Adrenal gland (tissue), 12 donors: Measurements from ENCODE around the gene MAP3K8. TPM values are rescaled to one million over a fixed set of nuclear protein-coding genes. Genes with fewer than 3 reads are reported as not detected.

ENCODE experiments used
- DNase-seq, 7 donors: peaks; one replicate each; pipeline ENCODE4 v3.0.0-alpha.2; 2019 to 2020
- H3K27ac ChIP-seq, 5 donors: fragments of 200-600 bp; sonication (generic) in 4 of 5; 1 replicate in 3 of 5; 2 replicates in 2 of 5; pipeline versions ENCODE4 v1.5.1 to v1.8.0; 2016 to 2020; ENCODE audit warnings: mild to moderate bottlenecking in 1 of 5
- H3K27me3 ChIP-seq: fragments of 200-600 bp; 2 replicates; pipeline ENCODE4 v1.8.0; 2021
- H3K36me3 ChIP-seq, 2 donors: fragments of 200-600 bp; replicated peaks in 1 of 2; 1 replicate in 1 of 2; 2 replicates in 1 of 2; pipeline versions ENCODE4 v1.5.1 to v1.8.0; 2018 to 2022
- H3K4me1 ChIP-seq, 2 donors: fragments of 200-600 bp; replicated peaks in 1 of 2; 1 replicate in 1 of 2; 2 replicates in 1 of 2; pipeline versions ENCODE4 v1.5.1 to v1.8.0; 2018 to 2021
- H3K4me3 ChIP-seq, 4 donors: fragments of 200-600 bp; sonication (generic) in 3 of 4; one replicate each; pipeline ENCODE4 v1.5.1; 2016 to 2018
- H3K9me3 ChIP-seq, 3 donors: fragments of 200-600 bp; sonication (generic) in 1 of 3; replicated peaks in 1 of 3; 1 replicate in 2 of 3; 2 replicates in 1 of 3; pipeline versions ENCODE4 v1.5.1 to v1.8.0; 2016 to 2021
- CTCF ChIP-seq, 6 experiments: fragments of 450-650 bp in 4 of 6; fragments of 200-600 bp in 2 of 6; sonication (generic) in 1 of 6; IDR thresholded peaks; 1 replicate in 5 of 6; 2 replicates in 1 of 6; pipeline versions ENCODE4 v1.5.1 to v1.8.0; 2016 to 2021; ENCODE audit warnings: antibody characterized with exemption in 6 of 6, mild to moderate bottlenecking in 2 of 6, moderate library complexity in 1 of 6
- POLR2A ChIP-seq, 2 donors: fragments of 450-650 bp; IDR thresholded peaks; one replicate each; pipeline ENCODE4 v1.6.1; 2017; ENCODE audit warnings: antibody characterized with exemption in 2 of 2, mild to moderate bottlenecking in 2 of 2, moderate library complexity in 1 of 2
- WGBS, 4 donors: extraction: QIAGEN DNeasy Blood & Tissue Kit in 2 of 4; methylation state at CpG; one replicate each; pipeline versions ENCODE4 v1.1.5 to v1.1.7; 2013 to 2017; 5-methylcytosine and 5-hydroxymethylcytosine counted together
- intact Hi-C, 2 donors: fragments of 100-400 bp; cut with DNase I; formaldehyde crosslinking; loops; one replicate each; pipeline versions ENCODE4 v1.14.1 to v1.15.0; 2022 to 2023
- polyA plus RNA-seq, 3 donors: library from polyadenylated mRNA; stranded (reverse); fragments of 200-250 nt in 2 of 3; fragments of 350-450 nt in 1 of 3; fragmentation: Illumina TruSeq in 1 of 3; extraction: RNeasy Lipid Tissue Mini Kit (QIAGEN cat#74804) in 1 of 3; gene quantifications; one replicate each; pipeline ENCODE4 v1.2.3, GENCODE V29; 2013 to 2014
- total RNA-seq, 9 donors: library from RNA; depleted of rRNA in 4 of 9; stranded (reverse); fragments of >200 nt in 4 of 9; fragments of 120-200 nt in 1 of 9; fragmentation: NEBNext Ultra II Directional in 1 of 9; extraction: Animal tissue kit (Norgen Biotek cat#: 25700) in 1 of 9; gene quantifications; one replicate each; pipeline versions ENCODE4 v1.1.0 to v1.2.4, GENCODE V29; 2013 to 2023
- donor health status: healthy with polysubstance abuse.
- donor health status: Bipolar disorder and iron deficiency.
- donor health status: DM: yes; HTN: yes; CAD: no.
- donor health status: DM: no; HTN: no; CAD: no.
- donor health status: DM: no; HTN: no; CAD: no.
- donor health status: DM: yes; HTN: yes; CAD: no.

MAP3K8 gene
- total and polyA plus RNA-seq, 12 donors = 2.0 to 58.0 (median 20.1) TPM

GRCh38 chr10:30436191-30436611, 2.2 kb downstream of the MAP3K8 start:
- no peaks in the 10 kb centered on the region for H3K27me3 ChIP-seq
- peak overlapping the region in 1 of 4 donors; percentile 82 for H3K4me3 ChIP-seq
- peak in 3 of 7 donors; percentile 19 to 57 (median 25) for DNase-seq
- intact Hi-C loops = no loop called here
- H3K36me3 ChIP-seq = peaks cover 0 to 25% of the 10 kb centered on the region in 2 donors
- peak overlapping the region in 4 of 5 donors; percentile 24 to 99 (median 98) for H3K27ac ChIP-seq
- WGBS, 4 donors = 38 to 68% (median 50%) methylated on average over 7 of the region's 7 CpGs
- H3K4me1 ChIP-seq = peaks cover 8 to 37% of the 10 kb centered on the region in 2 donors
- no peak for TF ChIP-seq POLR2A (IDR thresholded peaks at IDR 0.05)
- TF ChIP-seq CTCF (IDR thresholded peaks at IDR 0.05) = no peak
- H3K9me3 ChIP-seq = no peaks in the 10 kb centered on the region

DNA sequence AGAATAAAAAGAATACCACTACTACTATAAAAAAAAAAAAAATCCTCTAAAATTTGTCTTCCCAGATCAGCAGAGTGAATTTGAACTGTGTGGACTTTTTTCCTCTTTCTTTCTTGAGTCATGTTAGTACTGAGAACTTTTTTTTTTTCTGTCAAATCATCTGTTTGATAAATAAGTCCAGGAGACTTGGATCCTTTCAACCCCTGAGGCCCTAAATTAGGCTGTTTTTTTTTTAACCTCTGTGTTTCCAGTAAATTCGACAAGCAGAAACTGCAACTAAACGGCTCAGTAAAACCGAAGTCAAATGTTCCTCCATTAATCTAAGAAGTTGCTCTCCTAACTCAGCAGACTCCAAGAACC, 2.7 kb downstream of the MAP3K8 start:
- peaks cover 8 to 42% of the 10 kb centered on the region in 2 donors for H3K4me1 ChIP-seq
- peaks cover 0 to 30% of the 10 kb centered on the region in 2 donors for H3K36me3 ChIP-seq
- TF ChIP-seq POLR2A (IDR thresholded peaks at IDR 0.05) (no peak), CTCF (IDR thresholded peaks at IDR 0.05) (no peak)

DNA sequence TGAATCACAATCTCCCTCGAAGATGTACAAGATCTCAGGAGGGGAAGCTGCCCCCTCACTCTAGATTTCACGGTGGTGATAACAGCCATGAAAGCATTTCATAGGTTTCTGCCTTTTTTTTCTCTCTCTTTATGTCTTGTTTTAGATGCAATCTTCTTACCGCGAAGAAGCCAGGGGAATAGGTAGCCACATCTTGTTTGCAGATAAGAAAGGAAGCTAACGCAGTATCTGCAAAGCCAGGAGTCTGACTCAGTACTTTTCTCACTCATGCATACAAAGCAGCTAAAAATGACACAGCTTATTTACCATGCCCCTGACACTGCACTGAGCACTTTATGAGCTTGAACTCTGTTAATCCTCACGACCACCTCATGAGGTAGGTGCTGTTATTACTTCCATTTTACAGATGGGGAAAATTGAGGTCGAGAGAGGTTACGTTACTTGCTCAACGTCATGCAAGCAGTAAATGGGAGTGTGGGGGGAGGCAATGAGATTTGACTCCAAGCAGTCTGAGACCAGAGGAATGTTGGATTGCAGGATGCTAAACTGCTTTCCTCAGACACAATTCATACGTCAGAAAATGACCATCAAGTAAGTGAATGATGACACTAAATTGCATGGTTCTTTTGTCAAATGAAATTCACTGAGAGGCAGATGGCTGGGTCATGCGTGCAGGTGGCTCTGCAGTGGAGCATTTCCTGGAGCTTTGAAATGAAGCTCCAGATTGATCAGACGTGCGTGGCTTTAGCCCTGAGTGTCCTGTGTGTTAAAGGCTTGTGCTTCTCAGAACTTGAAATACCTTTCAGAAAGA, 3.3 kb downstream of the MAP3K8 start:
- Histone ChIP-seq H3K9me3 (no peaks in the 10 kb centered on the region), H3K27me3 (no peaks in the 10 kb centered on the region), H3K4me3 (peak overlapping the region in 1 of 4 donors; percentile 82), H3K4me1 (peaks cover 8 to 48% of the 10 kb centered on the region in 2 donors), H3K36me3 (peaks cover 0 to 35% of the 10 kb centered on the region in 2 donors), H3K27ac (peak overlapping the region in 2 of 5 donors; percentile 46 to 99)
- 51 to 58% (median 53%) methylated on average over 13 of the region's 13 CpGs for WGBS, 4 donors
- DNase-seq = peak in 1 of 7 donors; percentile 59
- intact Hi-C loops = no loop called here
- TF ChIP-seq CTCF (IDR thresholded peaks at IDR 0.05) = no peak
- TF ChIP-seq POLR2A (IDR thresholded peaks at IDR 0.05) = no peak

More for the DNA sequence above, 2.7 kb downstream of the MAP3K8 start:
- Histone ChIP-seq H3K9me3 (no peaks in the 10 kb centered on the region), H3K4me3 (peak overlapping the region in 1 of 4 donors; percentile 82), H3K27me3 (no peaks in the 10 kb centered on the region), H3K27ac (peak overlapping the region in 1 of 5 donors; percentile 99)
- 38 to 58% (median 43%) methylated on average over 3 of the region's 3 CpGs for WGBS, 4 donors
- intact Hi-C loops = no loop called here
- DNase-seq = no peak

DNA sequence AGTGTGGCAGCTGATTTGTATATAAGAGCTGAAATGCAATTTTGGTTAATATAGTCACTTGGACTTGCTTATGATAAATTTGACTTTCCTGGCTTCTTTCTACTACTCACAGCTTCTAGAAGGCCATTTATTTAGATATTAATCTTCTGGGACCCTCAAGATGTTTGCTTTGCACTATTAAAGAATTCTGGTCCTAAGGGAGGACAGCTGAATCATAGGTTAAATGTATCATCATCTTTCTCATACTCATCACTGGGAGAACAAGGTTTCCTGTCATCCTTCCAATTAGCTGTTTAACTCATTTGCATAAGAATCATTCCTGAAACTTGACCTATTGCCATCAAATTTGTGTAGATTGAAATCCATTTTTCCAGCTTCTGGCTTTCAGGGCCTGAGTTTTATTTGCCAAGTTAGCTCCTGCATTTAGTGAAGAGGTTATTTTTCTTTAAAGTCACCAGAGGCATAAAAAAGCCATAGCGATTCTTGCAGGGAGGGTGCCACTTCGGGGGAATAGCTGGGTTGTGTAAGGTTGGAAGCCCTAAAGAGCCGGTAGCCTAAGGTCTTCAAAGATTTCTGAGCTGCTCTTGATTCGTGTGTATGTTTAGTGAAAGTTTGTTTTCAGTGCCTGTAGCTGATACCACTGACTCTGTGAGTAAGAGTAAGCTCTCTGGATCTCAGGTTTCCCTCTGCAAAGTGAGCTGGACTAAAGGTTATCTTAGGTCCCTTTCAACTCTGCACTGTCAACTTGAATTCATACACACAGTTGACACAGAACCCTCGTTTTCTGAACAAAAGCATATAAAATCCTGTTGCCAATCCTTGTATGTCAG, 4.3 kb downstream of the MAP3K8 start:
- WGBS, 4 donors = 48 to 80% (median 61%) methylated on average over 5 of the region's 5 CpGs
- Histone ChIP-seq H3K9me3 (no peaks in the 10 kb centered on the region), H3K4me1 (peaks cover 4 to 50% of the 10 kb centered on the region in 2 donors), H3K36me3 (peaks cover 0 to 39% of the 10 kb centered on the region in 2 donors), H3K27me3 (no peaks in the 10 kb centered on the region), H3K27ac (peak overlapping the region in 2 of 5 donors; percentile 46 to 99), H3K4me3 (peak overlapping the region in 1 of 4 donors; percentile 82)
- DNase-seq = no peak
- intact Hi-C loops = no loop called here
- TF ChIP-seq CTCF (IDR thresholded peaks at IDR 0.05) = no peak
- TF ChIP-seq POLR2A (IDR thresholded peaks at IDR 0.05) = no peak
